Peyer's patch (tissue), 4 donors: ENCODE results near the gene RAB17. TPM values are rescaled to one million over a fixed set of nuclear protein-coding genes. Genes with fewer than 3 reads are reported as not detected.

Experiments used
- DNase-seq, 3 donors: peaks; one replicate each; pipeline ENCODE4 v3.0.0-alpha.2; 2017 to 2019
- H3K27ac ChIP-seq, 4 donors: fragments of 200-600 bp; sonication (generic); one replicate each; pipeline ENCODE4 v1.5.1; 2016 to 2019
- H3K27me3 ChIP-seq, 2 donors: fragments of 200-600 bp; sonication (generic); one replicate each; pipeline ENCODE4 v1.5.1; 2019
- H3K36me3 ChIP-seq, 3 donors: fragments of 200-600 bp; sonication (generic); one replicate each; pipeline ENCODE4 v1.5.1; 2016 to 2019
- H3K4me1 ChIP-seq, 4 donors: fragments of 200-600 bp; sonication (generic); one replicate each; pipeline ENCODE4 v1.5.1; 2016 to 2019
- H3K4me3 ChIP-seq, 4 donors: fragments of 200-600 bp; sonication (generic); 1 replicate in 3 of 4; 2 replicates in 1 of 4; pipeline ENCODE4 v1.5.1; 2016 to 2019; ENCODE audit warnings: mild to moderate bottlenecking in 1 of 4
- H3K9me3 ChIP-seq, 4 donors: fragments of 200-600 bp; sonication (generic); one replicate each; pipeline ENCODE4 v1.5.1; 2016 to 2019; ENCODE audit warnings: mild to moderate bottlenecking in 1 of 4
- POLR2A ChIP-seq, 2 donors: fragments of 450-650 bp; IDR thresholded peaks; one replicate each; pipeline ENCODE4 v1.5.1; 2017; ENCODE audit warnings: antibody characterized with exemption in 2 of 2, mild to moderate bottlenecking in 2 of 2, moderate library complexity in 2 of 2
- total RNA-seq, 4 donors: library from RNA; depleted of rRNA; stranded (reverse); fragments of >200 nt; gene quantifications; one replicate each; pipeline ENCODE4 v1.1.0, GENCODE V29; 2016
- TF ChIP-seq, protein P1 (sequence below), 6 experiments: fragments of 450-650 bp in 4 of 6; fragments of 200-600 bp in 2 of 6; sonication (generic) in 1 of 6; IDR thresholded peaks; one replicate each; pipeline ENCODE4 v1.5.1; 2017 to 2019; ENCODE audit warnings: antibody characterized with exemption in 6 of 6, mild to moderate bottlenecking in 3 of 6, moderate library complexity in 1 of 6

RAB17 gene
- total RNA-seq, 4 donors from 2014 or later = 66.0 to 244 (median 219) TPM

DNA sequence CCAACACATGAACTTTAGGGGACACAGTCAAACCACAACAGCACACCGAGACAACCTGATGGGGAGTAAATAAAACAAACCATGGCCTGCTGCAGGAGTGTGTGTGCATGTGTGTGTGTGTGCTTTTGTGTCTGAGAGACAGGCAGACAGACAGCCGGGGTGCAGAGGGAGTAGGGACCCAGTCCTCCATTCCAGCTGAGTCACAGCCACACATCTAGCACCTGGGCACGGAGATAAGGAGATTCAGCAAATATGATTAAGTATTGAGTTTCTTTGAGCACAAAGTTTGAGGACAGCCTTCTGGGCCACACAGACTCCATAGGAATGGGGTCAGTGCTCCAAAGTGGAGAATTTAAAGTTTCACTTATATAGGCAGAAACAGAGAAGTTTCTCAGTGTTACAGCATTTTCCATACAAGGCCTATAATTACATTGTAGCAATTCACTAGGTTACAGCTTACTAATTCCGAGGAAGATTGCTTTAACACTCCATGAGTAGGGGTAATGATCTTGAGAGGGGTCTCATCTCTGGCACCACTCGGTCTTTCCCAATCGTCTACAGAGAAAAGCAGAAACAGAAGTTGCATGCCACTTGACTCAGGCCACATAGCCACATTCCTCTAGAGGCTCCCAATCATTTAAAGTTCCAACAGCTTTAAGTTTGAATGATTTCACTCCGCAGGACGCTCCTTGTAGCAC is 55.0 kb downstream of the RAB17 start:
- H3K27ac ChIP-seq = no peak overlapping the region
- H3K4me1 ChIP-seq = peaks cover 0 to 5% (median 0%) of the 10 kb centered on the region in 4 donors
- H3K9me3 ChIP-seq = no peaks in the 10 kb centered on the region
- no peaks in the 10 kb centered on the region for H3K36me3 ChIP-seq
- no peak overlapping the region for H3K4me3 ChIP-seq
- no peak for TF ChIP-seq POLR2A (IDR thresholded peaks at IDR 0.05)
- TF ChIP-seq, protein P1, sequence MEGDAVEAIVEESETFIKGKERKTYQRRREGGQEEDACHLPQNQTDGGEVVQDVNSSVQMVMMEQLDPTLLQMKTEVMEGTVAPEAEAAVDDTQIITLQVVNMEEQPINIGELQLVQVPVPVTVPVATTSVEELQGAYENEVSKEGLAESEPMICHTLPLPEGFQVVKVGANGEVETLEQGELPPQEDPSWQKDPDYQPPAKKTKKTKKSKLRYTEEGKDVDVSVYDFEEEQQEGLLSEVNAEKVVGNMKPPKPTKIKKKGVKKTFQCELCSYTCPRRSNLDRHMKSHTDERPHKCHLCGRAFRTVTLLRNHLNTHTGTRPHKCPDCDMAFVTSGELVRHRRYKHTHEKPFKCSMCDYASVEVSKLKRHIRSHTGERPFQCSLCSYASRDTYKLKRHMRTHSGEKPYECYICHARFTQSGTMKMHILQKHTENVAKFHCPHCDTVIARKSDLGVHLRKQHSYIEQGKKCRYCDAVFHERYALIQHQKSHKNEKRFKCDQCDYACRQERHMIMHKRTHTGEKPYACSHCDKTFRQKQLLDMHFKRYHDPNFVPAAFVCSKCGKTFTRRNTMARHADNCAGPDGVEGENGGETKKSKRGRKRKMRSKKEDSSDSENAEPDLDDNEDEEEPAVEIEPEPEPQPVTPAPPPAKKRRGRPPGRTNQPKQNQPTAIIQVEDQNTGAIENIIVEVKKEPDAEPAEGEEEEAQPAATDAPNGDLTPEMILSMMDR (IDR thresholded peaks at IDR 0.05) = no peak
- no peak for DNase-seq
- no peaks in the 10 kb centered on the region for H3K27me3 ChIP-seq

DNA sequence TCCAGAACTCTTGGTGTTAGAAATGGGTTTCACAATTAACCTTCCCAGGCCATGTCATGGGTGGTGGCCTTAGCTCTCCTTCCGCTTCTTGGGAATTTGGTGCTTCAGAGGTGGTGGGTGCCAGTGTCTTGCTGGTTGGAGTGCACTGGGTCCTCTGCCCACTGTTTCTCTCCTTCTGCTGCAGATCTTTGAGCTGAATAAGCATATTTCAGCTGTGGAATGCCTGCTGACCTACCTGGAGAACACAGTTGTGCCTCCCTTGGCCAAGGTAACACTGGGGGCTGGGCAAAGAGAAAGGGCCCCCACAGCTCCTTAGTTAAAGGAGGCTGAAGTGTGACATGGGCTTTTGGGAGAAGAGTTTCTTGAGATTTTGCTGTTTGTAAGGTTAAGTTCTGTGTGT is 56.2 kb downstream of the RAB17 start:
- no peaks in the 10 kb centered on the region for H3K4me1 ChIP-seq
- no peaks in the 10 kb centered on the region for H3K27me3 ChIP-seq
- H3K4me3 ChIP-seq = no peak overlapping the region
- TF ChIP-seq, protein P1 (IDR thresholded peaks at IDR 0.05) = no peak
- no peak for TF ChIP-seq POLR2A (IDR thresholded peaks at IDR 0.05)
- no peaks in the 10 kb centered on the region for H3K36me3 ChIP-seq
- no peak overlapping the region for H3K27ac ChIP-seq
- H3K9me3 ChIP-seq = no peaks in the 10 kb centered on the region
- no peak for DNase-seq

DNA sequence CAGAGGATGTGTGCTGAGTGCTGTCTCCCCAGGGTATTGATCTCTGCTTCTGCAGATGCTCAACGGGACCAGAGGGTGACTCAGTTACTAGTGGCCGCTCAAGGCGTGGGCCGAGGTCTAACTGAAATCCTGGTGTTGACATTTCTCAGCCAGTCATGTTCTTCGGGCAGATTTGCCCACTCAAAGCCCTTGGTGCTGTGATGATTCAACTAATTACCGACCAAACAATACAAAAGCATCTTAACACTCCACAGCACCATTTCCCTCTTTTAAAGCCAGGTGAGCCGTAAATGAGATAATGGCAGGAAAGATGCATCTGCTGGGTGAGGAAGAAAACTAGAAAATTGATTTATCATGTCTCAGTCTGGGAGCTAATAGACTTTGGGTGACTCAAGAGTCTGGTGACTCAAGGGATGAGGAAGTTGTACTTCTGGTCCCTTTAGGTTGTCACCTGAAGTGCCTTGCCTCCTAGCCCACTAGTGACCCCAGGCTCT is 56.8 kb downstream of the RAB17 start:
- Histone ChIP-seq H3K4me1 (no peaks in the 10 kb centered on the region), H3K4me3 (no peak overlapping the region), H3K36me3 (no peaks in the 10 kb centered on the region), H3K27ac (no peak overlapping the region), H3K27me3 (no peaks in the 10 kb centered on the region), H3K9me3 (no peaks in the 10 kb centered on the region)
- TF ChIP-seq, protein P1 (IDR thresholded peaks at IDR 0.05) = no peak
- TF ChIP-seq POLR2A (IDR thresholded peaks at IDR 0.05) = no peak
- no peak for DNase-seq

DNA sequence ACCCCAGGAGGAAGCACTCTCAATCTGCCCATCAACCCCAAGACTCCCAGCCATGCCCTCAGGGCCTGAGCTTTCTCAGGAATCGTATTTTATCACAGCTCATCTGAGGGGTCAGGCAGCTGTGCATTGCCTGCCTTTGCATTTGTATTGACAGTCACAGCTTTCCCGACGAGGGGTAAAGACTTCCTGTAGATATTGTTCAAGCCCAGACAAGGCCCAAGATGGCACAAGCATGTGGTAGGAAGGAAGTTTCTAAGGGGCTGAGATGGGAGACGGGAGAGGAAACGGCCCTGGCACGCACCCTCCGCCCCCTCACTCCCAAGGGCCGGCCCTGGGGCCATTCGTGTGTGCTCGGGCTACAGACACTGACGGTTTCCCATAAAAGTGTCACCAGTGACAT is 58.4 kb downstream of the RAB17 start:
- Histone ChIP-seq H3K27ac (no peak overlapping the region), H3K27me3 (no peaks in the 10 kb centered on the region), H3K36me3 (no peaks in the 10 kb centered on the region), H3K4me3 (no peak overlapping the region), H3K4me1 (no peaks in the 10 kb centered on the region), H3K9me3 (no peaks in the 10 kb centered on the region)
- no peak for DNase-seq
- TF ChIP-seq POLR2A (IDR thresholded peaks at IDR 0.05) = no peak

DNA sequence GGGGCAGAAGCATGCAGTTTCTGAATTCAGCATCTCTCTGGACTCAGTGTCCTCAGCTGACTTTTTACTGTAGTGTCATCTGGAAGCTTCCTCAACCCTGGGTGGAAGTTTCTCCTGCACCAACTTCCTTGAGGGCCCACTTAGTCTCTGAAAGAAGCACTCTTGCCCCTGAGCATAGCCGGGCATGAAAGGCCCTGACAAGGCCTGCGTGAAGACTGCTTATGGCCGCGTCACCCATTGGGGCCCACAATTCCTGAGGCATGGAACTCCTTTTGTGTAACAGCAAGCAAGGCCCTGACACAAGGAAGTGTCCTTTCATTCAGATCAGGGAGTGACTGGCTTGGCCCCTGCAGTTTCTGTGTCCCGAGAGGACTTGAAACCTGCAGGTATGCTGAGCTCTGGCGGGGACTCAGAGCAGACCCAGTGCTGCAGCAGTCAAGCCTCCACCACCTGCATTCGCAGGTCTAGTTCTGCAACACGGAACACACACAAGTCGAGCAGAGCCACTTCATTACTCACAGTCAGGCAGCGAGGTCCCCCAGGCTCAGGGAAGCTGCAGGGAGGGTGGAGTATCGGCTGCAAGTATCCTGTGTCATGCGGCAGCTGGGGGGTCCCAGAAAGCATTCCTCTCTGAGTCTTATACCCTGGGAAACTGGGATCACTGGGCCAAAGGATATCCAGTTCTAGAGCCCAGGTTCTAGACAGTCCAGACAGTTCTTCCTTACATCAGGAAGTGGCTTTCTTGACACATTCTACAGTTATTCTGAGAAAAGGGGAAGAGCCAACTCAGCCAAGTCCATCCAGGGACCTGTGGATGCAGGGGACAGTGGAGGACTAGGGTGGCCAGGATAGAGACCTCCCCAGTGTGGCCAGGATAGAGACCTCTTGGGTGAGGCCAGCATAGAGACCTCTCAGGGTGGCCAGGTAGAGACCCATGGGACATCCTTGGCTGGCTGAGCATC is 59.8 kb downstream of the RAB17 start:
- DNase-seq = no peak
- TF ChIP-seq, protein P1 (IDR thresholded peaks at IDR 0.05) = no peak
- TF ChIP-seq POLR2A (IDR thresholded peaks at IDR 0.05) = no peak
- Histone ChIP-seq H3K4me3 (no peak overlapping the region), H3K27me3 (no peaks in the 10 kb centered on the region), H3K4me1 (no peaks in the 10 kb centered on the region), H3K36me3 (no peaks in the 10 kb centered on the region), H3K27ac (no peak overlapping the region), H3K9me3 (no peaks in the 10 kb centered on the region)
